K562 (cell line): ENCODE measurements around the gene CPM. TPM values are rescaled to one million over a fixed set of nuclear protein-coding genes. Genes with fewer than 3 reads are reported as not detected.

Experiments used
- ATAC-seq: fragments of 200-7000 bp; cut with Tn5 transposase; 3 replicates; pipeline ENCODE4 v1.9.1; 2020; ENCODE audit warnings: moderate library complexity
- BruUV-seq: library from RNA; stranded (reverse); fragments of 400-500 nt; replicated peaks from 2 replicates; lab custom pipeline; 2021; lab: Mats Ljungman, UMichigan
- CTCF ChIA-PET: fragments of 300-600 bp; formaldehyde crosslinking; extraction: SDS; loops from one replicate; lab custom pipeline; 2021; ENCODE audit warnings: low intra/inter-chr PET ratio; lab: Yijun Ruan, JAX
- POLR2A ChIA-PET: fragments of 300-600, 350-650 bp; sonication (Branson Sonifier 250); formaldehyde crosslinking; extraction: SDS; loops from one replicate; lab custom pipeline; 2021; ENCODE audit warnings: antibody characterized with exemption, inconsistent platforms; lab: Yijun Ruan, JAX
- DNase-seq, 4 experiments: peaks; one replicate each; pipeline versions ENCODE4 v3.0.0 to v3.0.0-alpha.2; 2011 to 2018; ENCODE audit warnings: low spot score in 3 of 4, mixed read lengths in 3 of 4; ENCODE audit errors: extremely low read depth in 1 of 4
- FAIRE-seq: peaks from 2 replicates; lab custom pipeline; 2011; peaks lifted over from hg19 to GRCh38; lab: Jason Lieb, UNC
- H2AFZ ChIP-seq: 2 replicates; pipeline ENCODE4 v1.6.0; 2011; ENCODE audit warnings: low read depth, low read length, control low read depth, inconsistent platforms
- H3K27ac ChIP-seq: fragments of 200-600 bp; 3 replicates; pipeline ENCODE4 v1.8.0; 2011; ENCODE audit warnings: low read depth, mild to moderate bottlenecking, control low read depth, inconsistent platforms, low read length, moderate library complexity, mixed read lengths; ENCODE audit errors: extremely low read depth
- H3K27me3 ChIP-seq, 2 experiments: fragments of 300-600 bp in 1 of 2; 2 replicates in 1 of 2; 3 replicates in 1 of 2; pipeline versions ENCODE4 v1.6.0 to v1.8.0; 2011; ENCODE audit warnings: inconsistent platforms in 2 of 2, low read length in 2 of 2, mild to moderate bottlenecking in 1 of 2, mixed read lengths in 1 of 2, moderate library complexity in 1 of 2; ENCODE audit not compliant: control insufficient read depth in 2 of 2, insufficient read depth in 2 of 2
- H3K36me3 ChIP-seq: fragments of 300-600 bp; 3 replicates; pipeline ENCODE4 v1.8.0; 2011; ENCODE audit warnings: mild to moderate bottlenecking, low read length, inconsistent platforms; ENCODE audit not compliant: control insufficient read depth, insufficient read depth
- H3K4me1 ChIP-seq, 2 experiments: fragments of 200-600 bp in 1 of 2; replicated peaks in 1 of 2; 2 replicates in 1 of 2; 3 replicates in 1 of 2; pipeline versions ENCODE4 v1.5.1 to v1.8.0; 2011; ENCODE audit warnings: inconsistent platforms in 2 of 2, low read length in 2 of 2, mild to moderate bottlenecking in 1 of 2, mixed read lengths in 1 of 2, moderate library complexity in 1 of 2; ENCODE audit not compliant: control insufficient read depth in 2 of 2, insufficient read depth in 2 of 2
- H3K4me2 ChIP-seq: 2 replicates; pipeline ENCODE4 v1.6.1; 2011; ENCODE audit warnings: low read length, control low read depth, inconsistent platforms, mixed read lengths; ENCODE audit not compliant: insufficient read depth
- H3K4me3 ChIP-seq: fragments of 200-600 bp; sonication (generic), shearing (Covaris generic); 2 replicates; pipeline ENCODE4 v1.5.1; 2016; ENCODE audit warnings: control low read depth, inconsistent platforms
- H3K79me2 ChIP-seq: fragments of 200-600 bp; 3 replicates; pipeline ENCODE4 v1.8.0; 2011; ENCODE audit warnings: low read length, inconsistent platforms; ENCODE audit not compliant: control insufficient read depth, insufficient read depth
- H3K9ac ChIP-seq, 2 experiments: 2 replicates each; pipeline versions ENCODE4 v1.6.0 to v1.6.1; 2011; ENCODE audit warnings: low read depth in 2 of 2, low read length in 2 of 2, control low read depth in 1 of 2, inconsistent platforms in 1 of 2, mild to moderate bottlenecking in 1 of 2, mixed read lengths in 1 of 2; ENCODE audit not compliant: insufficient read depth in 1 of 2
- H3K9me1 ChIP-seq: one replicate; pipeline ENCODE4 v1.6.0; 2011; ENCODE audit warnings: inconsistent platforms, mild to moderate bottlenecking, low read length, moderate library complexity; ENCODE audit not compliant: control insufficient read depth, insufficient read depth
- H3K9me3 ChIP-seq: replicated peaks from 2 replicates; pipeline ENCODE4 v1.5.1; 2011; ENCODE audit warnings: low read depth, low read length, inconsistent platforms; ENCODE audit not compliant: control insufficient read depth, insufficient read depth
- H4K20me1 ChIP-seq: replicated peaks from 2 replicates; pipeline ENCODE4 v1.6.1; 2011; ENCODE audit warnings: low read length, inconsistent platforms, mixed read lengths; ENCODE audit not compliant: control insufficient read depth, insufficient read depth
- CBFA2T3 ChIP-seq: fragments of 450-650 bp; IDR thresholded peaks from 2 replicates; pipeline ENCODE4 v1.6.1; 2017
- CTCF ChIP-seq, 3 experiments: IDR thresholded peaks in 2 of 3; conservative IDR thresholded peaks in 1 of 3; 2 replicates each; pipeline ENCODE4 v1.5.1; 2011 to 2012; ENCODE audit warnings: low read length in 3 of 3, mild to moderate bottlenecking in 3 of 3, control low read depth in 2 of 3, improper control_type of control experiment in 1 of 3, inconsistent platforms in 1 of 3, low read depth in 1 of 3, mixed read lengths in 1 of 3, moderate library complexity in 1 of 3; ENCODE audit not compliant: insufficient read depth in 2 of 3
- KLF13 ChIP-seq: fragments of 450-650 bp; IDR thresholded peaks from 2 replicates; pipeline ENCODE4 v1.6.1; 2016; ENCODE audit warnings: missing genetic modification characterization, low read depth, mild to moderate bottlenecking, missing compliant biosample characterization, moderate library complexity, borderline replicate concordance
- NR3C1 ChIP-seq: sonication (generic); formaldehyde crosslinking; IDR thresholded peaks from 2 replicates; pipeline ENCODE4 v1.8.1; 2022; ENCODE audit warnings: missing genetic modification reagents
- PRMT5 ChIP-seq: sonication (generic); formaldehyde crosslinking; IDR thresholded peaks from 2 replicates; pipeline ENCODE4 v1.5.0; 2020; ENCODE audit warnings: missing genetic modification reagents
- TFE3 ChIP-seq: fragments of 450-650 bp; formaldehyde crosslinking; IDR thresholded peaks from 2 replicates; pipeline ENCODE4 v1.4.0; 2020; ENCODE audit warnings: mild to moderate bottlenecking, mixed read lengths
- TOE1 ChIP-seq, 2 experiments: fragments of 450-650 bp in 1 of 2; sonication (generic) in 1 of 2; formaldehyde crosslinking in 1 of 2; IDR thresholded peaks; 2 replicates each; pipeline versions ENCODE4 v1.7.1 to v1.8.0; 2016 to 2022; ENCODE audit warnings: borderline replicate concordance in 2 of 2, mild to moderate bottlenecking in 2 of 2, antibody characterized with exemption in 1 of 2, inconsistent platforms in 1 of 2, low read depth in 1 of 2, missing genetic modification reagents in 1 of 2, moderate library complexity in 1 of 2
- ZNF197 ChIP-seq: fragments of 200-800 bp; sonication (Bioruptor generic); IDR thresholded peaks from 2 replicates; pipeline ENCODE4 v1.6.1; 2016; ENCODE audit warnings: low read depth, missing genetic modification characterization, missing compliant biosample characterization
- WGBS: fragments of 100-300 bp; shearing (Covaris generic); methylation state at CpG from one replicate; pipeline ENCODE4 v1.1.6; 2016; ENCODE audit warnings: low coverage, mixed read lengths; ENCODE audit not compliant: insufficient coverage; ENCODE audit errors: missing lambda C conversion rate; 5-methylcytosine and 5-hydroxymethylcytosine counted together
- in situ Hi-C: fragments of 300-500 bp; cut with MboI; formaldehyde crosslinking; loops from 4 replicates; pipeline ENCODE4 v1.15.0; 2018; ENCODE audit warnings: inconsistent platforms, mixed read lengths
- intact Hi-C: fragments of 100-400 bp; cut with micrococcal nuclease; formaldehyde crosslinking; loops from 2 replicates; pipeline ENCODE4 v1.14.2; 2022
- polyA plus RNA-seq, 8 experiments: library from polyadenylated mRNA; depleted of rRNA in 4 of 8; stranded (reverse) in 5 of 8; unstranded in 3 of 8; fragments of >200 nt; fragmentation: Nextera tagmentation in 2 of 8; fragmentation: Illumina TruSeq in 1 of 8; extraction: Ambion mirVana in 2 of 8; extraction: Trizol in 1 of 8; gene quantifications; 2 replicates each; pipeline versions ENCODE4 v1.2.1 to v1.2.3, GENCODE V29; 2011 to 2014; ENCODE audit warnings: inconsistent platforms in 1 of 8, missing spikeins in 1 of 8
- total RNA-seq, 7 experiments: library from RNA; depleted of rRNA in 6 of 7; stranded (reverse); fragments of >200 nt in 6 of 7; fragmentation: Illumina TruSeq in 2 of 7; extraction: Trizol in 2 of 7; gene quantifications; 2 replicates each; pipeline versions ENCODE4 v1.2.1 to v1.2.3, GENCODE V29; 2011 to 2021; ENCODE audit warnings: low replicate concordance in 1 of 7

CPM gene
- total and polyA plus RNA-seq, 9 of the 15 experiments (the other 6 are each of a cell fraction or from before 2014, with no cell fraction given), result 0.31 TPM; not detected in 8

- CTCF ChIA-PET, result no interaction called here
- H3K79me2 ChIP-seq, result no peaks in the 10 kb centered on the region
- no peak overlapping the region for H3K27ac ChIP-seq
- no TSS peak for BruUV-seq
- FAIRE-seq, result no peak
- in situ Hi-C loops, result no loop called here
- H3K4me2 ChIP-seq, result no peak overlapping the region
- H4K20me1 ChIP-seq, result no peaks in the 10 kb centered on the region
- DNase-seq, result no peak
- H3K36me3 ChIP-seq, result no peaks in the 10 kb centered on the region
- POLR2A ChIA-PET, result no interaction called here
- H3K9ac ChIP-seq, result no peak overlapping the region
- no peaks in the 10 kb centered on the region for H3K9me1 ChIP-seq
- no peak overlapping the region for H2AFZ ChIP-seq
- WGBS, result 0% methylated on average over 4 of the region's 4 CpGs
- 0 out of 2 replicates have a peak, but pooled peaks cover 2% of the 10 kb centered on the region for H3K9me3 ChIP-seq
- intact Hi-C loops, result no loop called here
- ATAC-seq, result no peak
- H3K4me3 ChIP-seq, result no peak overlapping the region
- TF ChIP-seq TFE3, result peak; percentile 52
- TF ChIP-seq NR3C1, result no peak
- H3K4me1 ChIP-seq, result no peaks in the 10 kb centered on the region
- peaks cover 7 to 8% of the 10 kb centered on the region in 2 experiments; a peak in 3 of 5 replicates for H3K27me3 ChIP-seq
These were observed 19.3 kb downstream of the CPM start for GRCh38 chr12:68913682-68914081.

GRCh38 chr12:68912916-68913315, 20.1 kb downstream of the CPM start:
- H3K9ac ChIP-seq, result no peak overlapping the region
- CTCF ChIA-PET, result no interaction called here
- H3K27ac ChIP-seq, result no peak overlapping the region
- H3K36me3 ChIP-seq, result no peaks in the 10 kb centered on the region
- no peak overlapping the region for H3K4me3 ChIP-seq
- in situ Hi-C loops, result no loop called here
- H3K4me1 ChIP-seq, result no peaks in the 10 kb centered on the region
- FAIRE-seq, result no peak
- intact Hi-C loops, result no loop called here
- no peaks in the 10 kb centered on the region for H3K79me2 ChIP-seq
- 0 out of 2 replicates have a peak, but pooled peaks cover 2% of the 10 kb centered on the region for H3K9me3 ChIP-seq
- BruUV-seq, result no TSS peak
- WGBS, result 8% methylated on average over 2 of the region's 2 CpGs
- POLR2A ChIA-PET, result no interaction called here
- H2AFZ ChIP-seq, result no peak overlapping the region
- H3K9me1 ChIP-seq, result no peaks in the 10 kb centered on the region
- no peak for TF ChIP-seq CBFA2T3
- TF ChIP-seq CTCF (IDR thresholded peaks at IDR 0.05 in 2 of 3, conservative IDR thresholded peaks at IDR 0.05 in 1 of 3; ENCODE audit: insufficient read depth in 2 of 3, low read depth in 1 of 3, low read length in 3 of 3), result peak in 2 of 3 experiments; percentile 12 to 30; a peak in 2 of 6 replicates
- TF ChIP-seq TOE1 (IDR thresholded peaks at IDR 0.05; ENCODE audit: borderline replicate concordance), result no peak
- TF ChIP-seq TOE1 (CRISPR knock-in tag; IDR thresholded peaks at IDR 0.05; ENCODE audit: borderline replicate concordance, low read depth), result no peak
- no peak for TF ChIP-seq ZNF197 (CRISPR knock-in tag)
- TF ChIP-seq KLF13 (tag), result no peak
- no peak for TF ChIP-seq PRMT5 (CRISPR knock-in tag)
- peaks cover 7 to 8% of the 10 kb centered on the region in 2 experiments; a peak in 3 of 5 replicates for H3K27me3 ChIP-seq
- no peak overlapping the region for H3K4me2 ChIP-seq
- peak; percentile 25; the same call in 1 of the 3 replicates for ATAC-seq
- no peaks in the 10 kb centered on the region for H4K20me1 ChIP-seq
- DNase-seq, result no peak
